Anterior cingulate cortex (tissue), 58 donors: ENCODE measurements around the gene SLC22A4.
A peak's percentile ranks its signal among the peaks of the same experiment; 100 is the strongest.

Source experiments
- DNase-seq, 58 donors: peaks; one replicate each; lab custom pipeline; 2025; lab: John Stamatoyannopoulos, UW

Gene SLC22A4

GRCh38 chr5:132323202-132323601 is 29.0 kb downstream of the SLC22A4 start:
- DNase-seq = no peak

GRCh38 chr5:132325691-132326090 is 31.5 kb downstream of the SLC22A4 start:
- no peak for DNase-seq

GRCh38 chr5:132327252-132327955 is 33.2 kb downstream of the SLC22A4 start:
- DNase-seq = no peak

- no peak for DNase-seq
Measured at GRCh38 chr5:132334812-132335211, 40.6 kb downstream of the SLC22A4 start.

GRCh38 chr5:132335402-132335801 is 41.2 kb downstream of the SLC22A4 start:
- no peak for DNase-seq

GRCh38 chr5:132339502-132339901 is 45.3 kb downstream of the SLC22A4 start:
- no peak for DNase-seq

- DNase-seq = no peak
Measured at GRCh38 chr5:132342291-132343180, 48.3 kb downstream of the SLC22A4 start.

- no peak for DNase-seq
Measured at GRCh38 chr5:132344775-132345514, 50.8 kb downstream of the SLC22A4 start.

GRCh38 chr5:132353486-132353995 is 59.3 kb downstream of the SLC22A4 start:
- no peak for DNase-seq

- no peak for DNase-seq
Measured at GRCh38 chr5:132354381-132355139, 60.4 kb downstream of the SLC22A4 start.

GRCh38 chr5:132355140-132355765 is 61.1 kb downstream of the SLC22A4 start:
- no peak for DNase-seq

- no peak for DNase-seq
Measured at GRCh38 chr5:132358775-132359174, 64.6 kb downstream of the SLC22A4 start.

GRCh38 chr5:132362086-132362485 is 67.9 kb downstream of the SLC22A4 start:
- no peak for DNase-seq

- DNase-seq = peak in 4 of 58 donors; percentile 11 to 63 (median 26)
Measured at GRCh38 chr5:132363431-132364112, 69.4 kb downstream of the SLC22A4 start.

- DNase-seq = peak in 2 of 58 donors; percentile 19 to 45
Measured at GRCh38 chr5:132364319-132364718, 70.1 kb downstream of the SLC22A4 start.

- DNase-seq = no peak
Measured at GRCh38 chr5:132365213-132365612, 71.0 kb downstream of the SLC22A4 start.

GRCh38 chr5:132368186-132368585 is 74.0 kb downstream of the SLC22A4 start:
- no peak for DNase-seq

GRCh38 chr5:132369007-132369473 is 74.8 kb downstream of the SLC22A4 start:
- peak in 1 of 58 donors; percentile 55 for DNase-seq
